Measurements from ENCODE around the gene CHN1.

The CHN1 gene

GRCh38 chr2:174776223-174776622 lies 229.0 kb downstream of the CHN1 start:
- POLR2A ChIA-PET, result interaction anchor here (1.3 kb wide), 1 partner anchor 196 kb away, joined by 5 read pairs; no protein-coding TSS in a partner anchor
- TF ChIP-seq CTCF (IDR thresholded peaks at IDR 0.05; ENCODE audit: insufficient read depth, low read length, missing control alignments), result peak; percentile 21
- no peak overlapping the region for H3K4me3 ChIP-seq (ENCODE audit: low read depth, low read length)
- no peak for DNase-seq (ENCODE audit: low read depth, low spot score)
- CTCF ChIA-PET, result interaction anchor here (0.6 to 12.4 kb wide), 12 partner anchors 14 to 215 kb away, joined by 3 to 417 read pairs (median 4); no protein-coding TSS in a partner anchor

- TF ChIP-seq CTCF (IDR thresholded peaks at IDR 0.05; ENCODE audit: insufficient read depth, low read length, missing control alignments), result no peak
- ChIA-PET POLR2A (interaction anchor here (1.3 kb wide), 1 partner anchor 197 kb away, joined by 5 read pairs; no protein-coding TSS in a partner anchor), CTCF (interaction anchor here (0.6 to 12.4 kb wide), 15 partner anchors 10 to 216 kb away, joined by 3 to 417 read pairs (median 4); no protein-coding TSS in a partner anchor)
- no peak overlapping the region for H3K4me3 ChIP-seq (ENCODE audit: low read depth, low read length)
- DNase-seq (ENCODE audit: low read depth, low spot score), result no peak
Observed at GRCh38 chr2:174775571-174775980, 229.6 kb downstream of the CHN1 start.

- ChIA-PET CTCF (interaction anchor here (0.8 to 12.4 kb wide), 14 partner anchors 10 to 217 kb away, joined by 3 to 417 read pairs (median 4); no protein-coding TSS in a partner anchor), POLR2A (interaction anchor here (1.3 kb wide), 1 partner anchor 198 kb away, joined by 5 read pairs; no protein-coding TSS in a partner anchor)
- TF ChIP-seq CTCF (IDR thresholded peaks at IDR 0.05; ENCODE audit: insufficient read depth, low read length, missing control alignments), result no peak
- no peak for DNase-seq (ENCODE audit: low read depth, low spot score)
- no peak overlapping the region for H3K4me3 ChIP-seq (ENCODE audit: low read depth, low read length)
Observed at GRCh38 chr2:174774886-174775285, 230.3 kb downstream of the CHN1 start.

- no peak for DNase-seq (ENCODE audit: low read depth, low spot score)
- TF ChIP-seq CTCF (IDR thresholded peaks at IDR 0.05; ENCODE audit: insufficient read depth, low read length, missing control alignments), result no peak
- ChIA-PET POLR2A (no interaction called here), CTCF (interaction anchor here (0.7 to 12.4 kb wide), 16 partner anchors 11 to 232 kb away, joined by 3 to 417 read pairs (median 29); partner anchors contain the start of gene CHN1)
- no peak overlapping the region for H3K4me3 ChIP-seq (ENCODE audit: low read depth, low read length)
Observed at GRCh38 chr2:174773215-174773614, 232.0 kb downstream of the CHN1 start.

- no peak for TF ChIP-seq CTCF (IDR thresholded peaks at IDR 0.05; ENCODE audit: insufficient read depth, low read length, missing control alignments)
- POLR2A ChIA-PET, result interaction anchor here (0.6 to 1.9 kb wide), 2 partner anchors 15 to 66 kb away, joined by 3 to 7 read pairs; no protein-coding TSS in a partner anchor
- H3K4me3 ChIP-seq (ENCODE audit: low read depth, low read length), result no peak overlapping the region
- CTCF ChIA-PET, result interaction anchor here (0.6 to 12.4 kb wide), 29 partner anchors 9 to 293 kb away, joined by 3 to 417 read pairs (median 15); partner anchors contain the start of gene CHN1
- DNase-seq (ENCODE audit: low read depth, low spot score), result no peak
Observed at GRCh38 chr2:174772472-174772801, 232.7 kb downstream of the CHN1 start.

GRCh38 chr2:174771631-174772471 lies 233.3 kb downstream of the CHN1 start:
- CTCF ChIA-PET, result interaction anchor here (0.6 to 12.4 kb wide), 68 partner anchors 7 to 367 kb away, joined by 3 to 417 read pairs (median 5); partner anchors contain the start of gene CHN1
- no peak for DNase-seq (ENCODE audit: low read depth, low spot score)
- POLR2A ChIA-PET, result interaction anchor here (0.6 to 1.9 kb wide), 5 partner anchors 16 to 218 kb away, joined by 3 to 7 read pairs (median 3); no protein-coding TSS in a partner anchor
- peak; percentile 86 for TF ChIP-seq CTCF (IDR thresholded peaks at IDR 0.05; ENCODE audit: insufficient read depth, low read length, missing control alignments)
- H3K4me3 ChIP-seq (ENCODE audit: low read depth, low read length), result no peak overlapping the region
